ENCODE measurements around the gene AFP. TPM values are rescaled to one million over a fixed set of nuclear protein-coding genes. Genes with fewer than 3 reads are reported as not detected.

AFP gene
- polyA plus RNA-seq, 1 donor, result not detected

GRCh38 chr4:73438048-73438447, 2.0 kb downstream of the AFP start:
- no peak for DNase-seq (ENCODE audit: low read depth)

- no peak for DNase-seq (ENCODE audit: low read depth)
Observed at GRCh38 chr4:73438582-73439215, 2.7 kb downstream of the AFP start.

GRCh38 chr4:73439445-73439844, 3.4 kb downstream of the AFP start:
- DNase-seq (ENCODE audit: low read depth), result no peak

- no peak for DNase-seq (ENCODE audit: low read depth)
Observed at GRCh38 chr4:73439991-73440390, 4.0 kb downstream of the AFP start.

DNA sequence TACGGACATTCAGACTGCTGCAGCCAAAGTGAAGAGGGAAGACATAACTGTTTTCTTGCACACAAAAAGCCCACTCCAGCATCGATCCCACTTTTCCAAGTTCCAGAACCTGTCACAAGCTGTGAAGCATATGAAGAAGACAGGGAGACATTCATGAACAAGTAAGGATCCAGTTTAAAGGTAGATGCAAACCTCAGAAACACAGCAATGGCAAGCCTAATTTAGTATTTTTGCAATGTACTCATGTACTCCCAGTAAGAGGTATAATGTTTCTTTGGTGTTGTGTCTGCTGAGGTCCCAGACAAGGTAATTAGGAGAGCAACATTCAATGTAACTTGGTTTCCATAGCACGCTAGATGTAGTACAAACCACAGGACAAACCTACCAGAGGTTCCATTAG, 4.6 kb downstream of the AFP start:
- no peak for DNase-seq (ENCODE audit: low read depth)

DNA sequence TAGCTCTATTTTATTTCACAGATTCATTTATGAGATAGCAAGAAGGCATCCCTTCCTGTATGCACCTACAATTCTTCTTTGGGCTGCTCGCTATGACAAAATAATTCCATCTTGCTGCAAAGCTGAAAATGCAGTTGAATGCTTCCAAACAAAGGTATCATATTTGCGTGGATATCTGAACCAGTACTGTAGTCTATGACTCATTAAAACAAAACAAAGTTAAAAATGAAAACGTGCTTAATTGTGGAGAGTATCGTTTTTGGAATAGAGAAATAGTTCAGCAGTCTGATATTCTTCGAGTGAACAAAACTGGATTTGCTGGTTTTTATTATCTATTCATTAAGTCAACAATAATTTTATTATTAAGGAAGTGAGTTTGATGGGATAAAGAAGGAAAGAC, 6.3 kb downstream of the AFP start:
- no peak for DNase-seq (ENCODE audit: low read depth)

DNA sequence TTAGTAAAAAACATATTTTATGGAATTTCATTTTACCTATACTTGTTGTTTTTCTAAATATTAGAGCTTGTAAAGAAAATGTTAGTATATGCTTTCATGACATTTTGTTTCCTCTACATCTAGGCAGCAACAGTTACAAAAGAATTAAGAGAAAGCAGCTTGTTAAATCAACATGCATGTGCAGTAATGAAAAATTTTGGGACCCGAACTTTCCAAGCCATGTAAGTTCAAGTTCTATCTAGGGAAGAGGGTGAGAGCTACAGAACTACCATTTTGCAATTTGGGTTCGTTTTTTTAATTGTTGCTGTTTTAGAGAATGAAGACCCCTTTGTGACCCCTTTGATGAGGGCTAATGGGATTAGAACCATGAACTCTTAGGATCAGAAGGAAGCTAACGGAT, 7.2 kb downstream of the AFP start:
- DNase-seq (ENCODE audit: low read depth), result no peak

- DNase-seq (ENCODE audit: low read depth), result no peak
Observed at GRCh38 chr4:73445383-73446335, 9.6 kb downstream of the AFP start.

GRCh38 chr4:73446336-73446938, 10.4 kb downstream of the AFP start:
- DNase-seq (ENCODE audit: low read depth), result no peak

- DNase-seq (ENCODE audit: low read depth), result no peak
Observed at GRCh38 chr4:73447671-73448070, 11.7 kb downstream of the AFP start.

DNA sequence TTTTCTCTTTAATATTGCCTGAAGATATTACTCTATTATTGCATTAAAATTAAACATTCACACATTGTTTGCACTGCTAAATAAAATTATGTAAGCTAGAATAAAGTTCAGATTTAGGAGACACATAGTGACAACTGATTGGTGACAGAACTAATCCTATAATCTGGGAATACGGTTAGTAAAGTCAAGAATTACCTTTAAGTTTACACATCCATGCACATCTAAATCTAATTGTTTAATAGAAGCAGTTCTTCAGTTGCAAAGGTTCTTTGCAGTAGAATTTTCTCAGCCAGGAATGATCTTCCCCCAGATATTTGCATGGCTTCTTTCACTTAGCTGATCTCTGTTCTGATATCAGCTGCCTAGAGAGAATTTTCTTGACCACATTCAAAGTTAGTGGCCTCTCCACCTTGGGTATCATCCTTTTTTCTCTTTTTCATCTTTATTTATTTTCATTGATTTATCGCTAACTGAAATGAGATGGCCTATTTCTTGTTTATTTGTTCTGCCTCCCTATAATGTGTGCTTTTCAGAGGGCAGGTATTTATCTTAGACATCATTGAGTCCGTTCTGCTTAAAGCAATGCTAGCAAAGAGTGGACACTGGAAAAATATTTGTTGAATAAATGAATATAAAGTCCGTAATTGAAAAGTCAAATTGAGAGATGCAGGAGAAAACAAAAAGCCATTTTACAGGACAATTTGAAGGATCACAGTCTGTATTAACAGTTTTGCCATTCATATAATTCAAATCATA, 12.6 kb downstream of the AFP start:
- no peak for DNase-seq (ENCODE audit: low read depth)

DNA sequence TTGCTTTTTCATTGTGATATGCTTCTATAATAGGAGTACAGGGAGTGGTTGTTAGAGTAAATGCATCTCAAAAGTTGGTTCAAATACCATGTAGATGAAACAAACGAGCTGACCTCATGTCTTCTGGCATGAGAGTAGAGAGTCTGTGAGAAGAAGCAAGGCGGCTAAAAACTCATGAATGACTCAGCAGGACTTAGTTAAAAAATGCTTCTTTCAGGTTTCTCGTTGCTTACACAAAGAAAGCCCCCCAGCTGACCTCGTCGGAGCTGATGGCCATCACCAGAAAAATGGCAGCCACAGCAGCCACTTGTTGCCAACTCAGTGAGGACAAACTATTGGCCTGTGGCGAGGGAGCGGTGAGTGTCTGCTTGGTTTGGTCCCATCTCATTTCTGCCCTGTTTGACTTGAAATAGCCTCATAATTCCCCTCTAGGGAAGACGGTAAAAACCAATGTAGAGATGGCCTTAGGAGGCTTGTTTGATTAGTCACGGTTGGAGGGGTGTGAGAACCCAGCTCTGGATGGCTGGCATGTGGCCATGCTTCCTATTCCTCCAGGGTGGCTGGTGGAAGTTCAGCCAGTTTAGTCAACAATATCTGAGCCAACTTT, 14.5 kb downstream of the AFP start:
- DNase-seq (ENCODE audit: low read depth), result no peak

DNA sequence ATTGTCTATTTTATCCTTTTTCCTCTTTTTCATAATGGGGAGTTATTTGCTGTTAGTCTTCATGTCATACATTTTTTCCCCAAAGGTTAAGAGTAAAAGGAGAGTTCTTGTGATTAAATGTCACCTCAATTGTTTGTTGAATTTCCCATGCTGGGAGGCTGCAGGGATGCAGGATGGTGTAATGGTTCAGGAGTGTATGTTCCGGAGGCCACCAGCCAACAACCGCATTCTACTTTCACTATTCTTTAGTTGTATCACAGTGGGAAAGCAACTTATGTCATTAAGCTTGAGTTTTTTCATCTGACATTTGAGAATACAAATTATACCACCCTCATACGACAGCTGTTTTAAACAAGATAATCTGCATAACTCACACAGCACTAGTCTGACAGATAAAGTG, 15.4 kb downstream of the AFP start:
- no peak for DNase-seq (ENCODE audit: low read depth)

DNA sequence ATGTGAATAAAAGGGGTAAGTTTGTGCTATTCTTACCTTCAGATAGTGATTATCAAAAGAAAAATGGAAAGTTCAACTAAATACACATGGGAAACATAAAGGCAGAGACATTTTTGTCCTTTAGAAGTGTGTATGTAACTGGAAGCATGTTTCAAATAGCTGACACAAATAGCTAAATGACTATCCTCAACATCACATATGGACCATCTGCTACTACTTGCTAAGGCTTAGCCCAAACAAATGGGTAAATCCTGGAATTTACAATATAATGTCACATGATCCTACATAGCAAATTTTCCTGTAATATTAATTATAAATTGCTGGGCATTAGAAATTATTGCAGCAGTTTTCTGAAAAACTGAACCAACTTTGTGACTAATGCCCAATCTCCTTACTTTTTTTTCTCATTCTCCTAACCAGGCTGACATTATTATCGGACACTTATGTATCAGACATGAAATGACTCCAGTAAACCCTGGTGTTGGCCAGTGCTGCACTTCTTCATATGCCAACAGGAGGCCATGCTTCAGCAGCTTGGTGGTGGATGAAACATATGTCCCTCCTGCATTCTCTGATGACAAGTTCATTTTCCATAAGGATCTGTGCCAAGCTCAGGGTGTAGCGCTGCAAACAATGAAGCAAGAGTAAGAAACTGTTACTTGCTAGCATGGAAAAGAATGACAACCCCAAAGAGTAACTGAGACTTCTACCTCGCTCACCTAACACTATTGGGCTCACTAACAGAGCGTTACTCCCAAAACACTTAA, 16.1 kb downstream of the AFP start:
- DNase-seq (ENCODE audit: low read depth), result no peak

DNA sequence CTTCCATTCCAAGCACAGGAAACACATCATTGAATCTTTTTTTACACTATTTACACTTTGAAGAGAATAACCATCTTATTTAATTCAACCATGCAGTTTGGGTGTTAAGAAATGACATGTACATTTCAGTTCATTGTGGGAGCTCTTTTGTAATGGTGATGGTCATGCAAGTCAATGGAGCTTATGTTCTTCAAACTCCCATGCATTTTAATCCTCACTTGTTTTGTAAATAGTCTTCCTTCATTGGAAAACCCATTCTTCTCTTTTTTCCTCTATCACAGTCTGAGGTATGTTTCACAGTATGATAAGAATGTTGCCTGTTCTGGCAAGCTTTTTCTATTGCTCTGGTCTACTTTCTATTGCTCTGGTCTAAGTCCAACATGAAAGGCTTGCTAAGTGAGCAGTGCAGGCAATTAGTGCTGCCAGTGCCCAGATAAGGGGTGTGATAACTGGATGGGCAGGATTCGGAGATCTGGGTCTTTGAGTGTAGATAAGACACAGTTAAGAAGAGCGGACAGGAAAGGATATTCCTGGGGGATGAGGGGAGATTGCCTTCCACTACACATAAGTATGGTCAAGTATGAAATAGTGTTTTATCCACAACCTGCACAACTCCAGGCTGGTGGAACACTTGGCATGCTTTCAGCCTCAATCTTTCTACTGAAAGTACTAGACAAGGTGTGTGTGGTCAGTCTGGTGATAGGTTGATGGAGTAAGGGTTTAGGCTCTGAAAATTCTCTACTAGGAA, 17.1 kb downstream of the AFP start:
- DNase-seq (ENCODE audit: low read depth), result no peak

DNA sequence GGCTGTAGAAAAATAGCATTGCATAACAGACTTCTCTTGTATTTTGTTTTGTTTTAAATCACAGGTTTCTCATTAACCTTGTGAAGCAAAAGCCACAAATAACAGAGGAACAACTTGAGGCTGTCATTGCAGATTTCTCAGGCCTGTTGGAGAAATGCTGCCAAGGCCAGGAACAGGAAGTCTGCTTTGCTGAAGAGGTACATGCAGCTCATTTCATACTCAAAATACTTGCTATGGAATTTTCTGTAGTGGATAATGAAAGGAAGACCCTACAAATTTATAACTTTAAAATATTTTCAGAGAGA, 17.6 kb downstream of the AFP start:
- DNase-seq (ENCODE audit: low read depth), result no peak

GRCh38 chr4:73454920-73455319, 18.9 kb downstream of the AFP start:
- no peak for DNase-seq (ENCODE audit: low read depth)

DNA sequence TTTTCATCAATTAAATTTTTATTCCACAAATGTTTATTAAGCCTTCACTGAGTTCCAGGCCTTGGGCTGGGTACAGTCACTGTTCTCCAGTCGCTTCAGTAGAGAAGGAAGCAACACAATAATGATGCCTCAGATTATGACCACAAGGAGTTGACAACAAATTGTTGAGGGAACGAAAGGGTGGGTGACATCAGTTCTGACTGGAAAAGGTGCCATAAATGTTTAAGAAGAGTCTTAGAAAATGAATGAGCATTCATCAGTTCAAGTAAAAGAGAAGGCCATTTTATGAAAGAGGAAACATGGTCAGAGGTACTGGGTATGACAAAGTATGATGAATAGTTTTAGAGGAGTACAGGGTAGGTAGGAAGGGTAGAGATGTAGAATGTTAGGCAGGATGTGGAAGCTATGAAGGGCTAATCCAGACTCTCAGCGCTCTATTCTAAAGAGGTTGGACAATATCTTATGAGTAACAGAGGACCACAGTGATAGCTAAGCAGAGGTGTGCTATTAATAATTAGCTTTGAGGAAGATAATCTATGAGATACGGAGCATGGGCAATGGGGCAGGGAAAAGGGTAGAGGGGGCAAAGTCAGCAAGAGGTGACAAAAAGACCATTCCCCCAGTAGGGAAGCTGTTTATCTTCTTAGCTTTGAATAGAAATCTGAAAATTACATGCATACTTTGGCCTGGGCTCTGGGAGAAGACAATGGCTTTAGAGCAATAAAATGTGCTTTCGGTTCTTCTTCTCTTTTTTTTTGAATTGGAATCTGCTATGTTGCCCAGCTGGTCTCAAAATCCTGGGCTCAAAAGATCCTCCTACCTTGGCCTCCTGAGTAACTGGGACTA, 20.4 kb downstream of the AFP start:
- DNase-seq (ENCODE audit: low read depth), result no peak
